Measurements from ENCODE around the gene GLRX3.

DNA sequence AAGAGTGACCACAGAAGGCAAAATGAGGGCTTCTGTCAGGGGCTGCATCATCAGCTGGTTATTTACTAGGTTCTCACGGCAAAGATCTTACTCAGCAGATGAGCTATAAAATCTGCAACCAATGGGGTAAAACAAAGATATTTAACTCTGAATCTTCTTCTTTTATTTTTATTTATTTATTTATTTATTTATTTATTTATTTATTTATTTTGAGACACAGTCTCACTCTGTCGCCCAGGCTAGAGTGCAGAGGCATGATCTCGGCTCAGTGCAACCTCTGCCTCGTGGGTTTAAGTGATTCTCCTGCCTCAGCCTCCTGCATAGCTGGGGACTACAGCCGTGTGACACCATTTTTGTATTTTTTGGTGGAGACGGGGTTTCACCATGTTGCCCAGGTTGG is 36.8 kb upstream of the GLRX3 start:
- TF ChIP-seq, protein P1, sequence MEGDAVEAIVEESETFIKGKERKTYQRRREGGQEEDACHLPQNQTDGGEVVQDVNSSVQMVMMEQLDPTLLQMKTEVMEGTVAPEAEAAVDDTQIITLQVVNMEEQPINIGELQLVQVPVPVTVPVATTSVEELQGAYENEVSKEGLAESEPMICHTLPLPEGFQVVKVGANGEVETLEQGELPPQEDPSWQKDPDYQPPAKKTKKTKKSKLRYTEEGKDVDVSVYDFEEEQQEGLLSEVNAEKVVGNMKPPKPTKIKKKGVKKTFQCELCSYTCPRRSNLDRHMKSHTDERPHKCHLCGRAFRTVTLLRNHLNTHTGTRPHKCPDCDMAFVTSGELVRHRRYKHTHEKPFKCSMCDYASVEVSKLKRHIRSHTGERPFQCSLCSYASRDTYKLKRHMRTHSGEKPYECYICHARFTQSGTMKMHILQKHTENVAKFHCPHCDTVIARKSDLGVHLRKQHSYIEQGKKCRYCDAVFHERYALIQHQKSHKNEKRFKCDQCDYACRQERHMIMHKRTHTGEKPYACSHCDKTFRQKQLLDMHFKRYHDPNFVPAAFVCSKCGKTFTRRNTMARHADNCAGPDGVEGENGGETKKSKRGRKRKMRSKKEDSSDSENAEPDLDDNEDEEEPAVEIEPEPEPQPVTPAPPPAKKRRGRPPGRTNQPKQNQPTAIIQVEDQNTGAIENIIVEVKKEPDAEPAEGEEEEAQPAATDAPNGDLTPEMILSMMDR (IDR thresholded peaks at IDR 0.05): no peak
- no peak for TF ChIP-seq POLR2A (IDR thresholded peaks at IDR 0.05)

All from right lobe of liver (tissue), 4 donors.